A549 (cell line): ENCODE measurements around the gene FGF3. TPM values are rescaled to one million over a fixed set of nuclear protein-coding genes. Genes with fewer than 3 reads are reported as not detected.

Source experiments
- ATAC-seq, 2 experiments: fragments of 200-7000 bp in 1 of 2; fragments of >200 bp in 1 of 2; cut with Nextera tagmentation in 1 of 2; cut with Tn5 transposase in 1 of 2; 3 replicates each; pipeline versions ENCODE4 v1.8.0 to v1.9.1; 2018 to 2020; ENCODE audit warnings: mild to moderate bottlenecking in 1 of 2, moderate library complexity in 1 of 2
- CTCF ChIA-PET: fragments of 300-600 bp; sonication (Branson Sonifier 250); formaldehyde crosslinking; extraction: SDS; loops from one replicate; lab custom pipeline; 2021; ENCODE audit warnings: antibody characterized with exemption, inconsistent platforms; lab: Yijun Ruan, JAX
- POLR2A ChIA-PET: fragments of 350-600 bp; formaldehyde crosslinking; extraction: SDS; loops from one replicate; lab custom pipeline; 2021; ENCODE audit warnings: antibody characterized with exemption, inconsistent platforms; lab: Yijun Ruan, JAX
- DNase-seq, 2 experiments: peaks; one replicate each; pipeline versions ENCODE4 v3.0.0 to v3.0.0-alpha.2; 2011 to 2016; ENCODE audit warnings: low read depth in 1 of 2, low spot score in 1 of 2
- FAIRE-seq: peaks from 2 replicates; lab custom pipeline; 2011; peaks lifted over from hg19 to GRCh38; lab: Jason Lieb, UNC
- H3K27ac ChIP-seq, 2 experiments: fragments of >200 bp; sonication (Bioruptor Twin); formaldehyde crosslinking; 3 replicates each; pipeline ENCODE4 v1.5.1; 2016 to 2017
- H3K4me1 ChIP-seq: fragments of >200 bp; sonication (Bioruptor Twin); formaldehyde crosslinking; 3 replicates; pipeline ENCODE4 v1.6.1; 2016
- H3K4me2 ChIP-seq: fragments of >200 bp; sonication (Bioruptor Twin); formaldehyde crosslinking; 3 replicates; pipeline ENCODE4 v1.6.1; 2016
- H3K4me3 ChIP-seq: fragments of >200 bp; sonication (Bioruptor Twin); formaldehyde crosslinking; 3 replicates; pipeline ENCODE4 v1.5.1; 2016
- H3K9me3 ChIP-seq: fragments of >200 bp; sonication (Bioruptor Twin); formaldehyde crosslinking; 3 replicates; pipeline ENCODE4 v1.6.1; 2016
- CTCF ChIP-seq: fragments of >200 bp; sonication (Bioruptor Twin); formaldehyde crosslinking; IDR thresholded peaks from 3 replicates; pipeline ENCODE4 v1.5.1; 2016
- ESRRA ChIP-seq: fragments of 150-350 bp; IDR thresholded peaks from 2 replicates; pipeline ENCODE4 v1.6.1; 2014; ENCODE audit warnings: mild to moderate bottlenecking, low read length, borderline replicate concordance
- HMGXB4 ChIP-seq: fragments of 250-450 bp; sonication (Bioruptor Pico); IDR thresholded peaks from 2 replicates; pipeline ENCODE4 v1.5.0; 2021; ENCODE audit warnings: mild to moderate bottlenecking, moderate library complexity, borderline replicate concordance
- MAFK ChIP-seq: fragments of 450-650 bp; IDR thresholded peaks from 2 replicates; pipeline ENCODE4 v1.6.1; 2014; ENCODE audit not compliant: partially characterized antibody
- MAZ ChIP-seq: fragments of 150-350 bp; IDR thresholded peaks from 2 replicates; pipeline ENCODE4 v1.6.1; 2014; ENCODE audit warnings: antibody characterized with exemption, low read depth, low read length, borderline replicate concordance
- NR3C1 ChIP-seq: fragments of >200 bp; sonication (Bioruptor Twin); formaldehyde crosslinking; IDR thresholded peaks from 3 replicates; pipeline ENCODE4 v1.6.1; 2017
- PBX3 ChIP-seq: IDR thresholded peaks from 2 replicates; pipeline ENCODE4 v1.6.1; 2012
- RAD21 ChIP-seq, 2 experiments: fragments of >200 bp in 1 of 2; sonication (Bioruptor Twin) in 1 of 2; formaldehyde crosslinking in 1 of 2; IDR thresholded peaks in 1 of 2; conservative IDR thresholded peaks in 1 of 2; 2 replicates in 1 of 2; 3 replicates in 1 of 2; pipeline ENCODE4 v1.6.1; 2012 to 2018; ENCODE audit warnings: inconsistent platforms in 1 of 2
- RARB ChIP-seq: fragments of 250-450 bp; sonication (Bioruptor Pico); IDR thresholded peaks from 2 replicates; pipeline ENCODE4 v1.8.0; 2021; ENCODE audit warnings: mild to moderate bottlenecking, moderate library complexity
- SMC3 ChIP-seq: fragments of >200 bp; sonication (Bioruptor Twin); formaldehyde crosslinking; IDR thresholded peaks from 3 replicates; pipeline ENCODE4 v1.6.1; 2018; ENCODE audit warnings: inconsistent platforms
- USF2 ChIP-seq: fragments of 450-650 bp; IDR thresholded peaks from 2 replicates; pipeline ENCODE4 v1.6.1; 2014; ENCODE audit warnings: antibody characterized with exemption
- ZFP36 ChIP-seq: fragments of 450-650 bp; IDR thresholded peaks from 2 replicates; pipeline ENCODE4 v1.6.1; 2014; ENCODE audit warnings: borderline replicate concordance; ENCODE audit not compliant: partially characterized antibody
- WGBS: methylation state at CpG from one replicate; pipeline ENCODE4 v1.1.6; 2017; ENCODE audit errors: missing lambda C conversion rate; 5-methylcytosine and 5-hydroxymethylcytosine counted together
- polyA plus RNA-seq, 4 experiments: library from polyadenylated mRNA; depleted of rRNA in 3 of 4; stranded (reverse); fragments of >200 nt; fragmentation: RNase III in 1 of 4; extraction: RNeasy Plus Mini Kit Qiagen cat#74134 plus additional on column Dnase treatment in 1 of 4; gene quantifications; 2 replicates in 3 of 4; 3 replicates in 1 of 4; pipeline ENCODE4 v1.2.3, GENCODE V29; 2011 to 2017

FGF3 gene
- polyA plus RNA-seq, 2 of the 4 experiments (the other 2 are of a cell fraction), result not detected

GRCh38 chr11:69797737-69798528 is 21.3 kb downstream of the FGF3 start:
- ATAC-seq (no peak), FAIRE-seq (no peak), DNase-seq (no peak)
- no peak for TF ChIP-seq USF2
- peak; percentile 31 for TF ChIP-seq ZFP36
- Histone ChIP-seq H3K4me3 (no peak overlapping the region), H3K27ac (no peak overlapping the region), H3K9me3 (no peaks in the 10 kb centered on the region; the same call in 2 of the 3 replicates), H3K4me1 (no peaks in the 10 kb centered on the region), H3K4me2 (no peak overlapping the region)
- POLR2A ChIA-PET, result interaction anchor here (0.6 kb wide), 1 partner anchor 77 kb away, joined by 3 read pairs; no protein-coding TSS in a partner anchor
- WGBS, result 65% methylated on average over 10 of the region's 14 CpGs
- CTCF ChIA-PET, result interaction anchor here (0.6 to 2.2 kb wide), 9 partner anchors 8 to 995 kb away, joined by 3 to 8 read pairs (median 4); partner anchors contain the start of gene FGF19

- no peak for TF ChIP-seq ESRRA
- TF ChIP-seq MAFK, result no peak
- 0 out of 3 replicates have a peak, but pooled peaks have one; percentile 23 for TF ChIP-seq SMC3
- TF ChIP-seq CTCF, result no peak
- peak; percentile 31 to 50; a peak in 3 of 5 replicates for TF ChIP-seq RAD21 (conservative IDR thresholded peaks at IDR 0.05 in 1 of 2, IDR thresholded peaks at IDR 0.05 in 1 of 2)
- no peak for TF ChIP-seq PBX3
- no peak for TF ChIP-seq NR3C1
- TF ChIP-seq MAZ, result no peak
- no peak for TF ChIP-seq HMGXB4 (CRISPR knock-in tag)
- TF ChIP-seq, all 56 proteins: peak for 2
- CTCF ChIA-PET, result interaction anchor here (0.6 to 2.2 kb wide), 8 partner anchors 9 to 994 kb away, joined by 3 to 8 read pairs (median 4); partner anchors contain the start of gene FGF19
- no peak overlapping the region for H3K4me3 ChIP-seq
- no peak overlapping the region for H3K27ac ChIP-seq
- ATAC-seq (peak; percentile 19 to 74; a peak in 3 of 6 replicates), FAIRE-seq (no peak), DNase-seq (peak in 1 of 2 experiments; percentile 50)
- POLR2A ChIA-PET, result no interaction called here
- 67% methylated on average over 7 of the region's 14 CpGs for WGBS
- H3K4me2 ChIP-seq, result no peak overlapping the region
- no peaks in the 10 kb centered on the region; the same call in 2 of the 3 replicates for H3K9me3 ChIP-seq
- no peaks in the 10 kb centered on the region for H3K4me1 ChIP-seq
These were observed 22.1 kb downstream of the FGF3 start for GRCh38 chr11:69797156-69797555.

- no peak overlapping the region for H3K4me3 ChIP-seq
- H3K27ac ChIP-seq, result no peak overlapping the region
- ChIA-PET POLR2A (no interaction called here), CTCF (no interaction called here)
- H3K9me3 ChIP-seq, result no peaks in the 10 kb centered on the region; the same call in 2 of the 3 replicates
- TF ChIP-seq RARB (CRISPR knock-in tag) (no peak), RAD21 (conservative IDR thresholded peaks at IDR 0.05 in 1 of 2, IDR thresholded peaks at IDR 0.05 in 1 of 2) (no peak)
- ATAC-seq, result no peak
- DNase-seq, result no peak
- no peak for FAIRE-seq
- H3K4me1 ChIP-seq, result peaks cover 6% of the 10 kb centered on the region; the same call in 2 of the 3 replicates
- WGBS, result 83% methylated on average over 9 of the region's 9 CpGs
- H3K4me2 ChIP-seq, result no peak overlapping the region
These were observed 23.2 kb downstream of the FGF3 start for GRCh38 chr11:69796063-69796462.
